Inflammatory macrophage (primary cell): Measurements from ENCODE around the gene UTF1.
A peak's percentile ranks its signal among the peaks of the same experiment; 100 is the strongest.
"Not testable (repeated sequence)": the region's sequence is repeated elsewhere in the genome, so short reads cannot be mapped to it uniquely, and the experiment has no call there.

Experiments
- DNase-seq, 2 donors: peaks; one replicate each; pipeline ENCODE4 v3.0.0-alpha.2; 2020 to 2022

UTF1 gene

DNA sequence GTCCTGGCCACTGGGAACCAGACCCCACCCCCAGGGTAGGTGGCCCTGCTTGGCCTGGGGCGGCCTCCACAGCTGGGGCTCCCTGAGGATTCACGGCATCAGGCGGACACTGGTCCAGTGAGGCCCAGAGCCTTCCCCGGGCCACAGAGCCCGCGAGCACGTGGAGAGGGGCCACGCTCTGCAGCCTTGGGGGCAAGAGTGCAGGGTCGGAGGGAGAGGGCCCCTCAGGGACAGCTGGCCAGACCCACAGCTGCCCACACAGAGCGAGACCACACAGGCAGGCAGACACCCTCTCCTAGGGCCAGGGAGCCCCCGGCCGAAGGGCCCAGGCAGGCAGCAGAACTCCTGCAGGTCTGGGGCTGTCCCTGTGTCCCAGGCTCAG is 18.3 kb downstream of the UTF1 start:
- DNase-seq: no peak

DNA sequence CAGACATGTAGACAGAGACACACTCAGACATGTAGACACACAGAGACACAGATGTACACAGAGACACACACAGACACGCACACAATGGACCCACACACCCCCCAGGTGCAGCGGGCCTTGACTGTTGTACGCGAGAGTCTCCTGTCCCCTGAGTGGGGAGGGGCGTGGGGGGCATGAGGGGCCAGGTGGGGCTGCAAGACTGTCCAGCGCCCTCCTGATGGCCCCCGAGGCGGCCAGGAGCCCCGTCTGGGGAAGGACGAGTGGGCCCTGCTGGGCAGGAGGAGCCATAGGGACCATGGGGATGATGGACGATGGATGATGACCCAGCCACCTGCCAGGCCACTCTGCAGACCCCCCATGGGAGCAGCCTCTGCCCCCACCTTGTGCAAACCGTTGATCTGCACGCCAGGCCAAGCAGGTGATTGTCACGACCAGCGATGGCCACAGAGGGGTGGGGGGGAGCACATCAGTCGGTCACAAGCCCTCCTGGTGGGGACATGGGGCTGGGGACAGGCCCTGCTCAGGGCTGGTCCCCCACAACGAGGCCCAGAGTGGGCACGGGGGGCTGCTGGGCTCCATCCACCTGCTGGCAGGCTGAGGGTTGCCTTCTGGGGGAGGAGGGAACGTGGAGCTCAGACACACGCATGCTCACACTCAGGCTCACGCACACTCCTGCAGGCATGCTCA is 19.2 kb downstream of the UTF1 start:
- no peak for DNase-seq

DNA sequence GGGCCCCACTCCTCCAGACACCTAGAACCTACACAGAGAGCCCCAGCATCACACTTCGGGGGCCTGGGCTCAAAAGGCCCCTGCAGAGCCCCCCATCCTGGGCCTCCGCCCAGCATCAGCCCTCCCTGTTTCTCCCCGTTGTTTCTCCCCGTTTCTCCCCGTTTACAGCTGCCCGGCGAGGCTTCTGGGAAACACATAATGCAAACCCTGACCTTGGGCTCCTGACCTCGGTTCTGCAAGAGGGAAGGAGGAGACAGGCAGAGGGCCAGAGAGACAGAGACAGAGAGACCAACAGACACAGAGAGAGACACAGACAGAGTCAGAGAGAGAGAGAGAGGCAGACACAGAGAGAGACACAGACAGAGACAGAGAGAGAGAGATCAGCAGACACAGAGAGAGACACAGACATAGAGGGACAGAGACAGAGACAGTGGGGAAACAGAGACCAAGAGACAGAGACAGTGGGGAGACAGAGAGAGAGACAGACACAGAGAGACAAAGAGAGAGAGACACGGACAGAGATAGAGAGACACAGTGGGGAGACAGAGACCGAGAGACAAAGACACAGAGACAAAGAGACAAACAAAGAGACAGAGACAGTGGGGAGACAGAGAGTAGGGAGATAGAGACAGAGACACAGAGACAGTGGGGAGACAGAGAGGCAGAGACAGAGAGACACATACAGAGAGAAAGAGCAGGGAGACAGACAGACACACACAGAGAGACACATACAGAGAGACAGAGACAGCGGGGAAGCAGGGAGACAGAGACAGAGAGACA is 20.1 kb downstream of the UTF1 start:
- DNase-seq: no peak

DNA sequence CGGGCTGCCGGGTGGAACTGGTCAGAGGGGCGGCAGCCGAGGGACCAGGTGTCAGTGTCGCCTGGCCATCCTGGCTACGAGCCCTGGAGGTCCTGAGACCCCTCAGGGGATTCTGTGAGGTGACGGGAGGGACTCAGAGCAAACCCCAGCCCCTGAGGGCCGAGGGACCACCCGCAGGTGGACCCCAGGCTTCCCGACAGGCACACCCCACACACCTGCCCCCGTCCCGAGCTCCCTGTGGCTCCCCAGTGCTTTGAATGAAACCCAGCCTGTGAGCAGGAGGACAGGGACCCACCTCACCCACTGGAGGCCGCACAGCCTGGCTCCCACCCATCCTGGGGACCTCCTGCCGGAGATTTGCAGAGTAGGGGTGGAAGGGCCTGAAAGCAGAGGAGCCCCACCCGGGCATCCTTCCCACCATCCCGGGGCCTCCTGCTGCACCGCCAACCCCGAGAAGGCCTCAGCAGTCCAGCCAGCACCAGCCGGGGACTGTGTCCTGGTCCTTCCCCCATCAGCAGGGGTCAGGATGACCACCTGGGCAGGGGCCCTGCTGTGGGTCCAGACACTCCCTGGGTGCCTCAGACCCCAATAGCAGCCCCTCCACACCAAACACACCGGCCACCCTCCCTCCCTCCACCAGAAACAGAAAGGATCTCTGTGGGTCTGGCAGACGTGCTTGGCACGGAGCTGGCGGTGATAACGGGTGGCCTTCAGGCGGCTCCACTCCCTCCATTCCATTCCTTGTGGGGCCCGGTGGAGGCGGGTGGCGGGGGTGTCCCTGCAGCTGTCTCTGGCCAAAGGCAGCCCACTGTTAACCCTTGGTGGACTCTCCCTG is 21.6 kb downstream of the UTF1 start:
- DNase-seq: no peak

DNA sequence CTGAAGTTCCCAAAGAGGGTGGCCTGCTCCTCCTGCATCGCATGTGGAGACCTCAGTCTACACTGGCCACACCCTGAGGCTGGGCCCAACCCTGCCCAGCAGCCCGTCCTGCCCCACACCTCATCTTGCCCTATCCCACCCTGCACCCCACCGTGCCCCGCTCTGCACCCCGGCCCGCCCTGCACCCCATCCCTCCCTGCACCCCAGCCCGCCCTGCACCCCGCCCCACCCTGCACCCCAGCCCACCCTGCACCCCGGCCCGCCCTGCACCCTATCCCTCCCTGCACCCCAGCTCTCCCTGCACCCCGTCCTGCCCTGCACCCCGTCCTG is 22.2 kb downstream of the UTF1 start:
- no peak for DNase-seq

DNA sequence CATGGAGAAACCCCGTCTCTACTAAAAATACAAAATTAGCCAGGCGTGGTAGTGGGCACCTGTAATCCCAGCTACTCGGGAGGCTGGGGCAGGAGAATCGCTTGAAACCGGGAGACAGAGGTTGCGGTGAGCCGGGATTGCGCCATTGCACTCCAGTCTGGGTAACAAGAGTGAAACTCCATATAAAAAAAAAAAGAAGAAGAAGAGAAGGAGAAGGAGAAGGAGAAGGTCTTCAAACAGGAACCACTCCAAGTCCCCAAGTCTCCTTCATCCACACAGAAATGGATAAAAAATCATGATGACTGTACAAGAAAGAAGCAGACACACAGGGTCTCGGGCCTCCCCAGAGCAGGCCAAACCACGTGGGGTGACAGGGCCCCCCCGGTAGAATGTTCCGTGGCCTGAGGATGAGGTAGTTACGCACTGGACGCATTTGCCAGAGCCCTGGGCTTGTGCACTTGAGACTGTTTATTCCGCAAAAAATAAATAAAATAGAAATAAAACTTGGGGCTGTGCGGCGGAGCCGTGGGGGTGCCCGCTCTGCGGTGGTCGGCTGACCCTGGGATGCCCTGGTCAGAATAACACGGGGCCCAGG is 23.4 kb downstream of the UTF1 start:
- DNase-seq: peak; percentile 37 to 51

DNA sequence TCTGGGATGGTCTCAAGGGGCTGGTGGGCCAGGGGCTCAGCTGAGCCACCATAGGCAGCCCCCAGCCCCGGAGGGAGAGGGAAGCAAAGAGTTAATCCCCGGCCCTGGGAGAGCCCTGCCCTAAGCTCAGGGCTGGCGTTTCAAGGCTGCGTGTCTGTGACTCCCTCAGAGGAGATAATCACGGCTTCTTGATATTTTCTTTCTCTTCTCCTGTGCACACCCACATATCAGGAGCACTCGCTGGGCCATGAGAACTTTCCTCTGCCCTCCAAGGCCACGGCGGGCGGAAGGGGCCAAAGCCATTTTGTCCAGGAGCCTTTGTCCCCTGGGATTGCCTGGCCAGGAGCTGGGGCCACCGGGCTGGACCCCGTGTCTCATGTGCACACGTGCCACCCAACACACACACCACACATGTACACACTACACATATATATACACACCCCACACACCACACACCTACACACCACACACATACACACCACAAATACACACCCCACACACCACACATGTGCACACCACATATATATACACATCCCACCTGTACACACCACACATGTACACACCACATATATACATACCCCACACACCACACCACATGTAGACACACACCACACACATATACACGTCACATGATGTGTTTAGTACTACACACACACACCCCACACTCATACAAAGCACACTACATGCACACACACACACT is 24.6 kb downstream of the UTF1 start:
- no peak for DNase-seq

DNA sequence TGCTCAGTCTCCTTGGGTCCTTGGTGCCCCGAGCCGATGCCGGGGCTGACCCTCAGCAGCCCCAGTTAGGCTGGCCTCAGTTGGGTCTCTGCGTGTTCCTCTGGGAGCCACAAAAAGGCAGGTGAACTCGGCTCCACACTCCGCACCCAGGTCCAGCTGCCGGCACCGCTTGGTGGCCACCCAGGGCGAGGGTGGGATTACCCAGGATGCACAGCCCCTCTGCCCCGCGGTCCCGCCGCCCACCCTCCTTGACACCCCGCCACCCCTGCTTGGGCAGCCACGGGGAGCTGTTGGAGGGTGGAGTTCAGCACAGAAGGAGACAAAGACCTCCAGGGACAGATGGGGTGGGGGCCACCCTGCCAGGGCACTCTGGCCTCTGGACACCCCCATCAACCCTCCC is 25.3 kb downstream of the UTF1 start:
- DNase-seq: no peak

DNA sequence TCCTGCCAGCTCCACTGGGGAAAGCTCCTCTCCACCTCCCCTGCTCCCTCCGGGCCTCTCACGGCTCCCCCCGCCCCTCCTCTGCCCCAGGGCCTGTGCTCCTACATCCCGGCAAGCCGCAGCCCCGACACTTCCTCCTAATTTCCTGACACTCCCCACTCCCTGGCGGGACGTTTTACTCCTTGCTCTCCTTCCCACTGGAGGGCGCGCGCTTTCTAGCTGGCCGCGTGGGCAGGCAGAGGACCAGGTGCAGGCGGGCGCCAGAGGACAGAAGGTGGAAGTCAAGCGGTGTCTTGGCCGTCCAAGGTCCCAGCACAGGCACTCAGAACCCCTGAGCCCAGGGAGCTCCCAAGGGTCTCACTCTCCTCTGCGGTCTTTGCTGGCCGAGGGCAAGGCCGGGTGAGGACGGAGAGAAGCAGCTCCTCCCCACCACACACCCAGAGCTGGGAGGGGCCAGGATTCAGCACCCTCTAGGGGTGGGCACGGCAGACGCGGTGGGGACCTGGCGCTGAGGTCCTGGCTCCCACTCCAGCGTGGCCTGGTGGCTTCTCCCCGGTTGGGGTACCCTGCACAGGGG is 27.6 kb downstream of the UTF1 start:
- peak; percentile 50 to 71 for DNase-seq

DNA sequence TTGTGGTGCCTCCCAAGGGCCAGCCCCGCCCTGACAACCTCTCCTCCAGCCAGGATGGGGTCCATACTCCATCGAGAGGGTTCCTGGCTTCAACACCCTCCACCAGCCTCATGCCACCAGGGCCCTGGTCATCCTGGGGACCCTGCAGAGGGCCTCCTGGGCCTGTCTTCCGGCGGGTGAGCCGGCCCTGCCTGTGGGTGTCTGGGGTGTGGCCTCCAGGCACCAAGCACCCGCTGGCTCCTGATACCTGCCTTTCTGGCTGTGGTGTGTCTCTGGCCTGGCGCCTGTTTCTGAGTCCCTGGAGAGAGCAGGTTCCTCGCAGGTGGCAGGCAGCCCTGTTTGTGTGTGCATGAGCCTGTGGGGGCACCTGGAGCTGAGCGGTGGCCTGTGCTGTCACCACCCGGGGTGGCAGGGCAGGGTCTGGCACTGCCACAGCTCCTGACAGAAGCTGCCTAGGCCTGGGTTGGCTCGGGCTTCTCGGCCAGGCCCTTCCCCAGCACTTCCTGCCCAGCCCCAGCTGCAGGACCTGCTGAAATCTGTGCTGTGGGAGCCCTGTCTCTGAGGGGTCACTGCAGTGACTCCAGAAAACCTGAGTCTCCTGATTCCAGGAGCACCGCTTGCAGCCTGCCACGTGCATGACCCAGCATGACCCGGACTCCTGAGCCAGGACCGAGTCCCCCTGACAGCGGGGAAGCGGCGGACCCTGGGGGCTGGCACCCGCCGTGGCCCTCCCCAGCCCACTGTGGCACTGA is 28.2 kb downstream of the UTF1 start:
- DNase-seq: peak; percentile 41 to 44

DNA sequence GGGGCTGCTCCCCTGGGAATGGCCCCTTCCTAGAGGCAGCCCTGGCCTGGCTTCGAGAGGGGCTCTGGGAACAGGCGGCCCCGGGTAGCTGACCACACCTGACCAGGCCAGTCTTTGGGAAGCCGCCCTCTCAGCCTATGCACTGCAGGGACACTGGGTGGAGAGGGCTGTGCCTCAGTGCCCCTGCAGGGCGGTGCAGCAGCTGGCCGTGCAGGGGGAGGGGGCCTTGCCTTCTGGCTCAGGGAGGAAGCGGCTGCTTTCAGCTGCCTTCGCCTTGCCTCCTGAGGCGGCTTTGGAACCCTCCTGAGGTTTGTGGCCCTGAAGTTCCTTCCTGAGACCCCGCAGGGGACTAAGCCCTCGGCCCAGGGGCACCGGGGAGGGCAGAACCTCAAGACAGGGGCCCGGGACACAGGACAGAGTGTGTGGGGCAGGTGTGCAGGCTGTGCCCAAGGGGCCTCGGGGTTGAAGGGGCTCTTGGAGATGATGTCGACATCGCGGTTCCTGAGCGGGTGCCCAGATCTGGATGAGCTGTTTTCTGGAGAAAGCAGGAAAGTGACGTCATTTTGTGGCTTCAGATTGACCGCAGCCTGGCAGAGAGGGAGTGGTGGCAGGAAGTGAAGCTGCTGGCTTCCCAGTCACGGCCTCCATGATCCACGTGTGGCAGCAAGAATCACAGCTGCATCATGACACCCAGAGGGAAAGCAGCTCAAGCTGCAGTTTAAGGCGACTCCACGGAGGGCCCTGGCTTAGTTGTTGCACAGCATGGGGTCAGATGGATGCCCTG is 29.0 kb downstream of the UTF1 start:
- peak; percentile 98 for DNase-seq

DNA sequence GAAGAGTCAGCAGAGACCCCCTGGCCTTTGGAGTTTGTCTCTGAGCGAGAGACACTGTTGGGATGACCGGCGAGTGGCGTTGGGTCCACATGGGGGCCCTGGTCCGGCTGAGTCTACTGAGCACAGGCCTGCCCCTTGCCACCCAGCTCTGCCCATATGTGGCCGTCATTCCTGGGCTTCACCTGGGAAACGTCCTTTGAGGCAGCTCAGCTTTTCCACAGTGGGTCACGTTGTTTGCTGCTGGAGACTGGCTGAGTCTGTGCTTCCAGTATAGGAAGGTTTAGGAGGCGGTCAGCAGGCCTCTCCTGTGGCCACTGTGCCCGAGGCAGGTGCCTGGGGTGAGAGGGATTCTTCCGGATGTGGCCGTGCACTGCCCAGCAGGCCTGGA is 29.6 kb downstream of the UTF1 start:
- no peak for DNase-seq

DNA sequence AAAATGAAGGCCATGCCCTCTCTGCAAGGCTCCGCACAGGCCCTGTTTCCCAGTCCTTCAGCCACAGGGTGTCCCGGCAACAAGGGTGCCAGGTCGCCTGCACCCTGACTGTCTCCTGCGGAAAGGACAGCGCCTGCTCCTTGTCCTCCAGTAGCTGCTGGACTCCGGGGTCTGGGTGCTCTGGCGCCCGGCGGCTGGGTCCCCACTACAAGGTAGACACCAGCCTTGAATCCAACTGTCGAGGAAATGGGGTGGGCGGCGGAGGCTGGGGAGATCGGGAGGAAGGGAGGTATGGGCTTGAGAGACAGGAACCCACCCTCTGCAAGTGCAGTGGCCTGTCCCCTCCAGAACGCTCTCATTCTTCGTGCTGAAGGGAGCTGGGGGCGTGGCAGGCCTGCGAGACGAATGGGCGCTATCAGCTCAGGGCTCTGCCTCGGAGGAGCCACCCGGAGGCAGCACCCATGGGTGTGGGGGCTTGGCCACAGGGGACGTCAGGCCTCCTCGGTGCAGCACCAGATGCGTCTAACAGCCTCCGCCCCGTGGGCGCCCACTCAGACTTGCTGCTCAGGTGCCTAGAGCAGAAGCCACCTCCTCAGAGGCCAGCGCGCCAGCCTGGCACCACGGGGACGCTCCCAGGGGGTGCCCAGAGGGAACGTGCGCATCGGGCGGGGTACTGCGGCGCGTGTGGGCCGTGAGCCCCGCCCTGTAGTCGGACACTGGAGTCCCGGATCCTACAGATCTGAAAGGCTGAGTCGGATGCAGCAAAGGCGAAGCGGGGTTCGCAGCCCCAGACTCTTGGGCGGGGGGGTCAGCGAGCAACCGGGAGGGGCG is 31.1 kb downstream of the UTF1 start:
- peak; percentile 62 to 76 for DNase-seq

DNA sequence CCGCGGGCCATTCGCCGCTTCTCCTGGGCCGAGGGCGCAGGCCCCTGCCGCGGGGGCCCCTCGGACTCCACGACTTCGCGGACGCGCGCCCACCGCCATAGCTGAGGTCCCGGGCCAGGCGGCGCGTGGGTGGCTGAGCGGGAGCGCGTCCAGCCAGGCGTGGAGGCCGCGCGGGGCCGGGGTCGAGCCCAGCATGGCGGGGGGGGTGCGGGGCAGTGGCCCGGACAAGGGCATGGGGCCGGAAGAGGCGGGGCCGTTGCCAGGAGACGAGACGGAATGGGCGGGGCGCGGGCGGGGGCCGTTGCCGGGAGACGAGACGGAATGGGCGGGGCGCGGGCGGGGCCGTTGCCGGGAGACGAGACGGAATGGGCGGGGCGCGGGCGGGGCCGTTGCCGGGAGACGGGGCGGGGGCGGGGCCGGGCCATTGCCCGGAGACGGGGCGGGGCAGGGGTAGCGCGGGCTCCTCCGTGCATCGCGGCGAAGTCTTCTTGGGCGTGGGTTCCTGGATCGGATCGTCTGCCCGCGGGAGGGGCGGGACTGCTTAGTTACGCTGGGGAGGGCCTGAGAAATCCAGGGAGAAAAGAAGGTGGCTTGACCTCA is 31.8 kb downstream of the UTF1 start:
- DNase-seq: peak; percentile 69 to 83

DNA sequence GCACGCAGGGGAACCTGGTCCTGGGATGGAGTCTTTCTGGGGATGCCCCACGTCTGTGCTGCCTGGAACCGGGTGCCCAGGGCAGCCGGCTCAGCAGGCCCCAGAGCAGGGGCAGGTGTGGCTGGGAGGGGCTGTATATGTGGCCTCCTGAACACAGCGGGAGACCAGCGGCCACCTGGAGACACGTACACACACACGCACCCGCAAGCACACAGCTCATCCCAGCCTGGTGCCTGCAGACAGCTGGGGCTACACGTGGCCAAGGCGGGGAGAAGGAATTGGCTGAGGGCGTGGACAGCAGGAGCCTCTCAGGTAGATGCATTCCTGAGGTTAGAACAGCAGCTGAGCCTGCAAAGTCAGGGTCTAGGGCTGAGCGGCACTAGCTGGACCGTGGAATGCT is 32.7 kb downstream of the UTF1 start:
- no peak for DNase-seq

DNA sequence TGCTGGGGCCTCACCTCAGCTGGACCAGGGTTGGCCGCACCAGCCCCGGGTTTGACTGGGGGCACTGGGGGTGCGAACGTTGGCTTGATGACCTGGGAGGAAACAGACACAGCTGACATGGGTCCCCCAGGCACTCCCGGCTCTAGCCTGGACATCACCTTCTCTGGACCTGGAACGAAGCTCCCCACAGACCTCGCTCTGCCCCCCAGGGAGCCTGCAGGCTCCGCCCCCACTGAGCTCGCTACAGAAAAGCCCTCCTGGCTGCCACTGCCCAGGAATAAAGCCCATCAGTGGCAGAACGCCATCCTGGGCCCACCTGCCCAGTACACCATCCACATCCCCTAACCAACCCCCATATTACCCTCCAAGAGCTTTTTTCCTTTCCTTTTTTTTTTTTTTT is 33.7 kb downstream of the UTF1 start:
- DNase-seq: no peak

DNA sequence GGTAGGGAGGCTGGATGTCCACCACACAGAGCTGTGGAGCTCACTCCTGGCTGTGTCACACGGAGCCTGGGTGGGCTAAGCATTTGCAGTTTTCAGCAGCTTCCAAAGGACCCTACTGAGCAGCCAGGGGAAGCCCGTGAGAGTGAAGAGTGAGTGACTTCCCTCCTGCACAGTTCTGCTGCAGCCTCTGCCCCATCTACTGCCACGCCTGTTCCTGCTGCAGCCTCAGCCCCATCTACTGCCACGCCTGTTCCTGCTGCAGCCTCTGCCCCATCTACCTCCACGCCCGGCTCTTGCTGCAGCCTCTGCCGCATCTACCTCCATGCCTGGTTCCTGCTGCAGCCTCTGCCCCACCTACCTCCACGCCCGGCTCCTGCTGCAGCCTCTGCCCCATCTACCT is 34.4 kb downstream of the UTF1 start:
- peak; percentile 56 to 71 for DNase-seq

DNA sequence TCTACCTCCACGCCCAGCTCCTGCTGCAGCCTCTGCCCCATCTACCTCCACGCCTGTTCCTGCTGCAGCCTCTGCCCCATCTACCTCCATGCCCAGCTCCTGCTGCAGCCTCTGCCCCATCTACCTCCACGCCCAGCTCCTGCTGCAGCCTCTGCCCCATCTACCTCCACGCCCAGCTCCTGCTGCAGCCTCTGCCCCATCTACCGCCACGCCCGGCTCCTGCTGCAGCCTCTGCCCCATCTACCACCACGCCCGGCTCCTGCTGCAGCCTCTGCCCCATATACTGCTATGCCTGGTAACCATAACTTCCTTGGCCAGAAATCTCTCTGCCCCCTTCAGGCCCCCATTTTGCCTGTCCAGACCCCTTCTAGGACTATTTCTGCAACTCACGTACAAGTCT is 35.0 kb downstream of the UTF1 start:
- DNase-seq: not testable (repeated sequence)
